Lung microvascular endothelial cell (primary cell): ENCODE results near the gene GPSM1. TPM values are rescaled to one million over a fixed set of nuclear protein-coding genes. Genes with fewer than 3 reads are reported as not detected.

Experiments used
- DNase-seq, 2 donors: peaks; one replicate each; pipeline versions ENCODE4 v3.0.0 to v3.0.0-alpha.2; 2010; ENCODE audit warnings: low read depth in 2 of 2
- total RNA-seq: library from RNA; depleted of rRNA; stranded (reverse); fragments of >200 nt; gene quantifications from 2 replicates; pipeline ENCODE4 v1.2.1, GENCODE V29; 2014

Gene GPSM1
- total RNA-seq, 1 donor from 2014 or later: 30.2 TPM

- DNase-seq: no peak
These were observed 22.4 kb upstream of the GPSM1 start for GRCh38 chr9:136304981-136305380.

- no peak for DNase-seq
These were observed 21.5 kb upstream of the GPSM1 start for GRCh38 chr9:136305804-136306203.

DNA sequence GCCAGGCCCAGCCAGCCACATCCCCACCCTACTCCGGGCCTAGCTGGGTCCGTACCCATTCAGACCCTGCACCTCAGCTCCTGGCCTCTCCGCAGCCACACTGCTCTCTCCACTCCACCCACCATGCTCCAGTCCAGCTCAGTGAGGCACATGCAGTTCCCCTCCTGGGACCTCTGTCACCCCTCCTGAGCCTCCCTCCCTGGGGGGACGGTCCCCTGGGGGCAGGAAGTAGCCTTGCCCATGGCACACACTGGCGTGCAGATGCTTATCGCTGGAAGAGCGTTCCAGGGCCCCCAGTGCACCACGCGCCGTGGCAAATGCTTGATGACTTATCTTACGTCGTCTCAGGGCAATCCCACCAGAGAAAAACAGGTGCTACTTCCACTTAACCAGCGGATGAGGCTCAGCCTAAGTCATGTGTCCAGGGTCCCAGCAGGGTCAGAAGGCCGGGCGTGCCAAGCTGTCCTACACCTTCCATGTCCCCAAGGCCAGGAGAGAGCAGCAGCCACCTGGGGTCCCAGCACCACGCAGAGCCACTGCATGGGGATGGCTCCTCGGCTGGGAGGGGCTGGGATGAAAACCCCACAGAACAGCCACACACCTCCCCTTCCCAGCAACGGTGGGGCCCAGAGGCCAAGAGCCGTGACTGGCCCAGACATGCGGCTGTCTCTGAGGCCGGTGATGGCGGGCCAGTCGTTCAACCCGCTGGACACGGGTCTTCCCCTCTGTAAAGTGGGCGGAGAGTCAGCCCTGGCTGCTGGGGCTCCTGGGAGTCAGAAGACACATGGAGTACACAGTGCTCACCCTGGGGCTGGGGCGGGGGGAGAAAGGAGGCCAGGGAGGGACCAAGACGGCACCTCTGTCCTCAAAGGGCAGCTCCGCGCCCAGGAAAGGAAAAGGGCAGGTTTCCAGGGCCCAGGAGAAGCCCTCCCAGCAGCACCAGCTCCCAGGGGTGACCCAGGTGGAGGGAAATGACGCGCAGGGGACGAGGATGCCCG lies 20.8 kb upstream of the GPSM1 start:
- no peak for DNase-seq

GRCh38 chr9:136307215-136307750 lies 20.1 kb upstream of the GPSM1 start:
- DNase-seq: no peak

DNA sequence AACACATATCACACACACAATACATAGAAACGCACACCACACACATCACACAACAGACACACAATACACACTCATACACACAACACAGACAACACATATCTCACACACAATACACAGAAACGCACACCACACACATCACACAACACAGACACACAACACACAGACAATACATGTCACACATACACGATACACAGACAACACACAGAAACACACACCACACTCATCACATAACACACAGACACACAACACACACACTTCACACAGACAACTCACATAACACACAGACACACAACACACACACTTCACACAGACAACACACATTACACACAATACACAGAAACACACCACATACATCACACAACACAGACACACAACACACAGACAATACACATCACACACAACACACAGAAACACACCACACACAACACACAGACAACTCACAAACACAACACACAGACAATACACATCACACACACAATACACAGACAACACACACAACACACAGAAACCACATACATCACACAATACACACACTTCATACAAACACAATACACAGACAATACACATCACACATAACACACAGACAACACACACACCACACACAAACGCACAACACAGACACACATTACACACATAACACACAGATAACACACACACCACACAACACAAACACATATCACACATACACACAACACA lies 19.2 kb upstream of the GPSM1 start:
- no peak for DNase-seq

- no peak for DNase-seq
These were observed 18.7 kb upstream of the GPSM1 start for GRCh38 chr9:136308702-136309053.

- no peak for DNase-seq
These were observed 18.1 kb upstream of the GPSM1 start for GRCh38 chr9:136309101-136309801.

DNA sequence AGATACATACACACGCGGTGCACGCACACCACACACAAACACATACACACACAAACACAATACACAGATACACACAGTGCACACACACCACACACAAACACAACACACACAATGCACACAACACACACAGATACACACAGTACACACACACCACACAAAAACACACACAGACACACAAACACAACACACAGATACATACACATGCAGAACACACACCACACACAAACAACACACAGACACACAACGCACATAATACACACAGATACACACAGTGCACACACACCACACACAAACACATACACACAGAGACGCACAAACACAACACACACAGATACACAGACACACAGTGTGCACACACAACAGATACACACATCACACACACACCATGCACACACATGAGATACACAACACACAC lies 17.5 kb upstream of the GPSM1 start:
- DNase-seq: no peak

DNA sequence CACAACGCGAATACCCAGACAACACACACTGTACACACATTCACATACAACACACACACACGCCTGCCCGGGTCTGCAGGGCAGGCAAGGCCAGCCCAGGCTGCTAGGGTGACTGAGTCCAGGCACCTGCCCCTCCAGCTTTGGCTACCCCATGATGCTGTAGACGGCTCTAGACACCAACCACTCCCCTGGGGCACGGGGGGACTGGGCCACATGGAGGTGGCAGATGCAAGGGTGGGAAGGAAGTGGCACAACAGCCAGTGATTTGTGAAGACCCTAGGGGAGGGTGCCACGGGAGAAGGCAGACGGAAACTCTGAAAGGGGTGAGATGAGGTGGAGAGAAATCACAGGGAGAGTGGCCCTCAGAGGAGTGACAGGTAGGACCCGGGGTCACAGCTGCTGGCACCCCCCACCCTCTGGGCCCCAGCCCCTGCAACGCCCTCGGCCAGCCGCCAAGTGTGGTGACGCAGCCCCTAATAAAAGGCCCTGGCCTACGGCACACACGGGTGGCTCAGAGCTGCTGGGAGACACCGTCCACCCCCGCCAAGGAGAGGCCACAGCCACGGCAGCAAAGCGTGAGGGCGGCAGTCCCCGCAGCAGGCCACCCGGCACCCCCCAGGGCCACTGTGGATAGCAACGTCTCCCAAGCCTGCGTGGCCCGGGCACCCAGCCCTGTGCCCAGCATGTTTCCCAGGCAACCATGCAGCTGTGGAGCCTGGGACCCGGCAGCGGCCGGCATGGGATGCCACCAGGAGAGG lies 16.9 kb upstream of the GPSM1 start:
- no peak for DNase-seq

DNA sequence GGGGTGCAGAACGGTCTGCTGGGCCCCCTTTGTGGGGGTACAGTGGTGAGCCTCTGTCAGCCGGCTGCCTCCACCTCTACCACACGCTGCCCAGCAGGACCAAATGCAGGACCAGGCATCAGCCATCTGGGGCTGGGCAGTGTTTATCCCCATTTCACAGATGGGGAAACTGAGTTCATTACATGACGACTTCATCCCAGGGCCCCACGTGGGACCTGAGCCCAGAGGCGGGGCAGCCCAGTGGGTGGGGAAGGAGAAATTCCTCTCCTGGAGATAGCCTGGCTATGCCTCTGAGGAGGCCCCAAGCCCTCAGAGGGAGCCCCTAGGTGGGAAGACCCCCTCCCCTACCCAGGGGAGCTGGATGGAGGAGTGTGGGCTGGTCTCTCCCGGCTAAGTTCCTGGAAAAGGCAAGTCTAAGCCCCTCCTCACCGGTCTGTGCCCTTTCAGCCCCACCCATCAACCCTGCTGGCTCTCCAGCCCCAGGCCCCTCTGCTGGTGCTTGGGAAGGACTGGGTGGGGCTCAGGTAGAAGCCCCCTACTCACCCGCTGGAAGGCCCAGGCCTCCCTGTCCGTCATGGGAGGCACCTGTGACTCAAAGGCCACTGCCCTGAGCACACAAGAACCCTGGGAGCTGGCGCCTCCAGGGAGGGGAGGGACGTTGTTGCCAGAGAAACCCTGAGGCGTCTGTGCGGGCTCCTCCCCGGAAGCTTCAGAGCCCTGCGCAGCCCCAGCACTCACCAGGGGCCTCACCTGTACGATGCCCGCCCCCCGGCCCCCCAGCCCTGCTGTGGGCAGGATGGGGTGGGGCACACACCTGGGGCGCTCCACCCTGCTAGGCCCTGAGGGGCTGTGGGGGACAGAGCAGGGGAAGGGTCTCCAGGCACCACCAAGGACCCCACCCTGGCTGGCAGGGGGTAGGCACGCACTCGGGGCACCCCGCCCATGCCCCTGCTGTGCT lies 16.0 kb upstream of the GPSM1 start:
- DNase-seq: no peak

DNA sequence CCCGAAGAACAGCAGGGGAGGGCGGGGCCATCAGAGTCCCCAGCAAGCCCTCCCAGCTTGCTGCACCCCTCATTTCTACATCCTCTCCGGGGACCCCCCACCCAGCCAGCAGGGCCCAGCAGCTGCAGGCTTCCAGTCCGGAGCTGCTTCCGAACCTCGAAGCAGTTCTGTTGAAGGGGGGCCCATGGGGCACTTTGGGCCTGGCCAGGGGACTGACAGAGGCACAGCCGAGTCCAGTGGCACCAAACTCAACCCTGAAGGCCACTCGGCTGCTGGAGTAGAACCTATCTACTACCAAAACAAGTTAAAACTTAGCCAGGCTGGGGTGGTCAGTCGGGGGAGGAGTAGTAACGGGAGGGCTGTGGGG lies 15.3 kb upstream of the GPSM1 start:
- DNase-seq: no peak

DNA sequence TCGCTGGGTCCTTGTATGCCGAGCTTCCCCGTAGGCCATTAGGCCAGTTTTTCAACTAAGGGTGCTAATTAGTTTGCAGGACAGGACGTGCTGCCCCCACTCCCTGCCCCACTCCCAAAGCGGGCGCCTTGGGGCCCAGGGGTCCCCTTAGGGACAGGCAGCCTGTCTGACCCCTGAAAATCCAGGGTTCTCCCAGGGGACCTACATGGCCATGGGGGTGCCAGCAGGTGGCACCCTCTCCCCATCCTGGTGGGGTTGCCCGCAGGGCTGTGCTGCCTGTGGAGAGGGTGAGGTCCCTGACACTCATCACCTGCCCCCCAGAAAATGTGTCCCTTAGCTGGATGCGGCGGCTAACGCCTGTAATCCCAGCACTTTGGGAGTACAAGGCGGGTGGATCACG lies 14.9 kb upstream of the GPSM1 start:
- peak; percentile 53 to 68 for DNase-seq

GRCh38 chr9:136313111-136314055 lies 14.0 kb upstream of the GPSM1 start:
- DNase-seq: no peak

DNA sequence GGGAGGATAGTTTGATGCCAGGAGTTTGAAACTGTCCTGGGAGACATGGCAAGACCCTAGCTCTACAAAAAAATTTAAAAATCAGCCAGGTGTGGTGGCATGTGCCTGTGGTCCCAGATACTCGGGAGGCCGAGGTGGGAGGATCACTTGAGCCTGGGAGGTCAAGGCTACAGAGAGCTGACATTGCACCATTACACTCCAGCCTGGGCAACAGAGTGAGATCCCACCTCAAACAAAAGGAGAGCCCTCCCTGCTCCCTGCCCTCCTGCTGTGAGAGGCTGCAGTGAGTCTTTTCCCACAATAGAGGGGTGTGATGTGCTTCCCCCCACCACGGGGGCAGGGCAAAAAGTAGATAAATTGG lies 13.3 kb upstream of the GPSM1 start:
- DNase-seq: no peak

- no peak for DNase-seq
These were observed 12.4 kb upstream of the GPSM1 start for GRCh38 chr9:136314944-136315343.

GRCh38 chr9:136316271-136316751 lies 11.0 kb upstream of the GPSM1 start:
- DNase-seq: no peak

GRCh38 chr9:136316896-136317676 lies 10.3 kb upstream of the GPSM1 start:
- DNase-seq: no peak

GRCh38 chr9:136317695-136318094 lies 9.6 kb upstream of the GPSM1 start:
- DNase-seq: no peak
